HG02571 (cell line): ENCODE data around the gene MAST4.

Experiments
- ATAC-seq: cut with Tn5 transposase; IDR thresholded peaks from one replicate; pipeline ENCODE4 v1.9.1; 2021; ENCODE audit warnings: mild to moderate bottlenecking, moderate library complexity; ENCODE audit not compliant: unreplicated experiment

MAST4 gene

GRCh38 chr5:67031692-67032091 is 435.5 kb downstream of the MAST4 start:
- ATAC-seq, result no peak

GRCh38 chr5:67032921-67033664 is 436.9 kb downstream of the MAST4 start:
- ATAC-seq, result no peak

GRCh38 chr5:67033880-67034651 is 437.9 kb downstream of the MAST4 start:
- ATAC-seq, result no peak

- no peak for ATAC-seq
Measured at GRCh38 chr5:67035098-67035740, 439.0 kb downstream of the MAST4 start.

GRCh38 chr5:67037171-67037570 is 441.0 kb downstream of the MAST4 start:
- no peak for ATAC-seq

- ATAC-seq, result no peak
Measured at GRCh38 chr5:67038817-67039603, 442.8 kb downstream of the MAST4 start.

GRCh38 chr5:67042176-67043003 is 446.2 kb downstream of the MAST4 start:
- no peak for ATAC-seq

- no peak for ATAC-seq
Measured at GRCh38 chr5:67043796-67044511, 447.8 kb downstream of the MAST4 start.

- ATAC-seq, result no peak
Measured at GRCh38 chr5:67045816-67046740, 449.9 kb downstream of the MAST4 start.

GRCh38 chr5:67047160-67047559 is 451.0 kb downstream of the MAST4 start:
- no peak for ATAC-seq

- no peak for ATAC-seq
Measured at GRCh38 chr5:67047616-67048015, 451.4 kb downstream of the MAST4 start.

GRCh38 chr5:67050125-67050524 is 453.9 kb downstream of the MAST4 start:
- ATAC-seq, result no peak

GRCh38 chr5:67050635-67051034 is 454.4 kb downstream of the MAST4 start:
- no peak for ATAC-seq

- ATAC-seq, result no peak
Measured at GRCh38 chr5:67051164-67051563, 455.0 kb downstream of the MAST4 start.

- no peak for ATAC-seq
Measured at GRCh38 chr5:67052034-67052433, 455.8 kb downstream of the MAST4 start.

- no peak for ATAC-seq
Measured at GRCh38 chr5:67053229-67053628, 457.0 kb downstream of the MAST4 start.

GRCh38 chr5:67058998-67059743 is 463.0 kb downstream of the MAST4 start:
- ATAC-seq, result no peak
